Astrocyte of the spinal cord (primary cell): Measurements from ENCODE around the gene GTF2IRD1.

Experiments
- DNase-seq: peaks from one replicate; pipeline ENCODE4 v3.0.0; 2011; ENCODE audit warnings: low read depth, low spot score
- H3K4me3 ChIP-seq: 2 replicates; pipeline ENCODE4 v1.5.1; 2011; ENCODE audit warnings: low read depth, mild to moderate bottlenecking, low read length, moderate library complexity
- in situ Hi-C: cut with HindIII; loops from 2 replicates; pipeline ENCODE4 v1.10.0; 2017; ENCODE audit warnings: low sequenced_read_pairs
- TF ChIP-seq, protein P1 (sequence below): IDR thresholded peaks from 2 replicates; pipeline ENCODE4 v1.5.1; 2012; ENCODE audit warnings: low read depth, mild to moderate bottlenecking, low read length, inconsistent platforms

Gene GTF2IRD1

DNA sequence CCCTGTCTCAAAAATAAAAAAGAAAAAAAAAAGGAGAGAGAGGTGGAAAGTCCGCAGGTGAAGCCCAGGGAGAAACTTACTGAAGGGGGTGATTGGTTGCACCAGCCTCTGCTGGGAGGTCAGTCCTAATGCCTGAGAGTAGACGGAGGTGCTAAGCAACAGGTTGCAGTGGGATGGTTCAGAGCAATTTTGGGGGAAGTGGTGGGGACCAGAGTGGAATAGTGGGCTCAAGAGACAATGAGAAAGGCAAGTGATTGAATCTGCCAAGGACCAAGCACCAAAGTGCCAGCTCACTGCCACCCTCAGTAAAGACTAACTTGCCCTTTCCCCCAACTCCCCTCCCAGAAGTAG, 113.6 kb downstream of the GTF2IRD1 start:
- in situ Hi-C loops, result no loop called here
- no peak overlapping the region for H3K4me3 ChIP-seq
- DNase-seq, result no peak
- TF ChIP-seq, protein P1, sequence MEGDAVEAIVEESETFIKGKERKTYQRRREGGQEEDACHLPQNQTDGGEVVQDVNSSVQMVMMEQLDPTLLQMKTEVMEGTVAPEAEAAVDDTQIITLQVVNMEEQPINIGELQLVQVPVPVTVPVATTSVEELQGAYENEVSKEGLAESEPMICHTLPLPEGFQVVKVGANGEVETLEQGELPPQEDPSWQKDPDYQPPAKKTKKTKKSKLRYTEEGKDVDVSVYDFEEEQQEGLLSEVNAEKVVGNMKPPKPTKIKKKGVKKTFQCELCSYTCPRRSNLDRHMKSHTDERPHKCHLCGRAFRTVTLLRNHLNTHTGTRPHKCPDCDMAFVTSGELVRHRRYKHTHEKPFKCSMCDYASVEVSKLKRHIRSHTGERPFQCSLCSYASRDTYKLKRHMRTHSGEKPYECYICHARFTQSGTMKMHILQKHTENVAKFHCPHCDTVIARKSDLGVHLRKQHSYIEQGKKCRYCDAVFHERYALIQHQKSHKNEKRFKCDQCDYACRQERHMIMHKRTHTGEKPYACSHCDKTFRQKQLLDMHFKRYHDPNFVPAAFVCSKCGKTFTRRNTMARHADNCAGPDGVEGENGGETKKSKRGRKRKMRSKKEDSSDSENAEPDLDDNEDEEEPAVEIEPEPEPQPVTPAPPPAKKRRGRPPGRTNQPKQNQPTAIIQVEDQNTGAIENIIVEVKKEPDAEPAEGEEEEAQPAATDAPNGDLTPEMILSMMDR, result no peak

DNA sequence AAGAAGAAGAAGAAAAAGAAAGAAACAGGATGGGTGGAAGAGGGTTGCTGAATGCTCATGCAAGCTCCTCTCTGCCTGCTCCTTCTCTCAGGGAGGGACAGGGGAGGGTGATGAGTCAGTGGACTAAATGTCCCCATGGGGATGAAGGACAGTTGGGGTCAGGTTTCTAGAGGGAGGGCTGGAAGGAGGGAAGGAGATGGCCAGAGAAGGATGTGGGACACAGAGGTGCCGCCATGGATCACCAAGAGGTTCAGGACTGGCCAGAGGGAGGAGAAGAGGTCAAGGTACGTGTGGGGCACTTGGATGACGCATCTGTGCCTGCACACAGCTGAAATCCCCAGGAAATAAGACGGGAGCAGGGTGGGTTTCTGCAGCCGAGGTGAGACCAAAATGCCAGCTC, 115.0 kb downstream of the GTF2IRD1 start:
- no peak for DNase-seq
- in situ Hi-C loops, result no loop called here
- TF ChIP-seq, protein P1, result no peak
- no peak overlapping the region for H3K4me3 ChIP-seq

DNA sequence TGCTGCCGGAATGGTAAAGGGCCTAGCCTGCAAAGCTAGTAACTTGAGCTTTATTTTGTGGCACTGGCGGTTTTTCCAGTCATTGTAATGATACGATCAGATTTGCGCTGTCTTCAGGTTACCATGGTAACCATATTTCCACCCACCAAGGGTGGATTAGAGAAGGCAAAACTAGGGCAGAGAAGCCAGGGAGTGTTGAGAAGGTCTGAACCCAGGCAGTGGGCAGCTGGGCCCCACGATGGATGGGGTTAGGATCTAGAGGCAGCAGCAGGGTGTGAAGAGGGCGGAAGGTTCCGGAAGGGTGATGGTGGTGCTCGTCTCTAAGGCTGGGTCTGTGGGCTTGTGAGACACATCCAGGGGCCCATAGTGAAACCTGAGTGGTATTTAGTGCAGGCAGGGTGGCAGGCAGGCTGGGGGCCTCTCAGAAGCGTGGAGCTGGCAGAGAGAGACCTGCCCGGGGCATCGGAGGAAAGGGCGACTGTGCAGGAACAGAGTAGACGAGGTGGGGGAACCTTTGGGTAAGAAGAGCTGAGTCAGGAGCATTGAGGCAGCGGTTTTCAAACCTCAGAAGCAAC, 115.9 kb downstream of the GTF2IRD1 start:
- in situ Hi-C loops, result no loop called here
- TF ChIP-seq, protein P1, result no peak
- no peak for DNase-seq
- H3K4me3 ChIP-seq, result no peak overlapping the region

DNA sequence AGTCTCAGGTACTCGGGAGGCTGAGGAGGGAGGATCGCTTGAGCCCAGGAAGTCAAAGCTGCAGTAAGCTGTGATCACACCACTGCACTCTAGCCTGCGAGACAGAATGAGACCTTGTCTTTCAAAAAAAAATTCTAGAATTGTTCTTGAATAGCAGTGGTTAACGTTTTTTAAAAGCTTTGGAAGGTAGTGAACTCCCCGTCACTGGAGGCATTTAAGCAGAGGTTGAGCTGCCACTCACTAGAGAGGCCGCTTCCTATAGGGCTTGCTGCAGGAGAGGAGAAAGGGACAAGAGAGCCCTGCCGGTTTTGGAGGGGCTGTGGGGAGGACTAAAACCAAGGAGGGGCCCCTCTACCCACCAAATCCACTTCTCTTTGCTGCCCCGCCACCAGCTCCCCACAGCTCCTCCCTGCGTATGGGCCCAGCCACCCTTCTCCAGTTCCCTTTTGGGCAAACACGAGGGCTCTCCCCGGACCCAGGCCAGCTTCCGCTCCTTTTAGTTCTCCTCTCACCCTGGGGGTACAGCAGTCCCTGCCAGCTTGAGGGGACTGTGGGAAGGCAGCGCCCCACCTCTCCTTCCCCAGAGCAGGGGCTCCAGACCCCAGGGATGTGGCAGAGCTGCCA, 116.9 kb downstream of the GTF2IRD1 start:
- TF ChIP-seq, protein P1, result no peak
- DNase-seq, result no peak
- in situ Hi-C loops, result no loop called here
- no peak overlapping the region for H3K4me3 ChIP-seq

DNA sequence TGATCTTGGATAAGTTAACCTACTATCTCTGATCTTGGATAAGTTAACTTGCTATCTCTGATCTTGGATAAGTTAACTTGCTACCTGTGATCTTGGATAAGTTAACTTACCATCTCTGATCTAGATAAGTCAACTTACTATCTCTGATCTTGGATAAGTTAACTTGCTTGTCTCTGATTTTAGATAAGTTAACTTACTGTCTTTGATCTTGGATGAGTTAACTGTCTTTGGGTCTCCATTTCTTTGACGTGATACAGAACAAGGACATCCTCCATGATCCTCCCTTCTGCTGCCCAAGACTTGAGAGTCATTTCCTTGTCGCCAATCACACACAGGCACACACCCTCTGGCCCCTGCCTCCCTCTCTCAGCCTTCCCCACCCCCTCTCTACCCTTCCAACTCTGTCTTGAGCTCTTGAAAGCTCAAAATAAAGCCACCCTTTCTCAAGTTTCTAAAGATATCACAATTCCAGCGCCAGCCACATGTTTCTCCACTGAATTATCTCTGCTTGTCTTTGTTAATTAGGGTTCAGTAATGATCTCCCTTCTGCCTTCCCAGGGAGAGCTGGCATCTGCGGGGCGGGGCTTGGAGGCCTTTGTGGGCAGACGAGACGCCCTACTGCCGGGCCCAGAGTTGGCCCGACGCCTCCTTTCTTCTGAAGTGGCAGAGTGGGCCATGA, 118.7 kb downstream of the GTF2IRD1 start:
- no peak overlapping the region for H3K4me3 ChIP-seq
- TF ChIP-seq, protein P1, result no peak
- DNase-seq, result no peak
- in situ Hi-C loops, result no loop called here

DNA sequence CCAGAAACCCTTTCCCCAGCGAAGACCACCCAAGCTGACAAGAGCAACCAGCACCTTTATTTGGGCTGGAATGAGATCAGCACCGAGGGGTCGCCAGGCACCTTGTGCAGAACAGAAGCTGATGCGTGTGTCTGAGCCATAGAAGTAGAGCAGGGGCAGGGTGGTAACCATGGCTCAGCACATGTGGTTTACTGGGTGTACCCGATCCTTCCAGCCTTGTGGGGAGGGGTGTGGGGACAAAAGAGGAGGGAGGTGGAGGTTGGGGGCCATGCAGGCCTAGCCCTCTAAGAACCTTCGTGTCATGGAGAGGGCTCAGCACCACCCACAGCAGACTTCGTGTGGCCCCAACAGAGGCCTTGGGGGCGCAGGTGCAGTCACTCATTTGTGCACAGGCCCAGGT, 119.8 kb downstream of the GTF2IRD1 start:
- H3K4me3 ChIP-seq, result no peak overlapping the region
- no peak for DNase-seq
- TF ChIP-seq, protein P1, result no peak
- in situ Hi-C loops, result no loop called here
